OCI-LY7 (cell line): ENCODE data around the gene SLC7A11.

ENCODE experiments used
- EZH2phosphoT487 ChIP-seq: fragments of 200-600 bp; sonication (generic); IDR thresholded peaks from 2 replicates; pipeline ENCODE4 v1.6.1; 2018; ENCODE audit warnings: low read depth, borderline replicate concordance, mild to moderate bottlenecking, mixed run types, antibody characterized with exemption, low read length, moderate library complexity, mixed read lengths
- TF ChIP-seq, protein P1 (sequence below): fragments of 200-600 bp; sonication (generic); conservative IDR thresholded peaks from 2 replicates; pipeline ENCODE4 v1.5.1; 2014; ENCODE audit warnings: mild to moderate bottlenecking, antibody characterized with exemption, low read length, moderate library complexity, mixed read lengths

DNA sequence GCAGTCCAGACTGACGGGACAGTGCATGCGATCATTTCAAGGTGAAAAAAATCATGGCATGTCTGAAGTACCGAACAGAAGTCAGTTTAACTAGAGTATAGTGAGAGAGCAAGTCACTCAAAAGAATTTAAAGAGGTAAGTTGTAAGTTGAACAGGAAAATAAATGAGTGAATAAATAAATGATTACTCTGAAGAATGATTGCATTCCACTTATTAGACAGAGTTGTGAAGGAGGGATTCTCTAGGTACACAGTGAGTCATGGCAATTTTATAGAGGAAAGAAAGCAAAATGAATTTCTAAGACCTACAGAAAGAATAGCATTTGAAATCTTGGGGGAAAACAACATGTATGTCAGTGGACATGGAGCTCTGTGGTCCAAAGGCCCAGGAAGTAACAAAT is 37.1 kb upstream of the SLC7A11 start:
- TF ChIP-seq, protein P1, sequence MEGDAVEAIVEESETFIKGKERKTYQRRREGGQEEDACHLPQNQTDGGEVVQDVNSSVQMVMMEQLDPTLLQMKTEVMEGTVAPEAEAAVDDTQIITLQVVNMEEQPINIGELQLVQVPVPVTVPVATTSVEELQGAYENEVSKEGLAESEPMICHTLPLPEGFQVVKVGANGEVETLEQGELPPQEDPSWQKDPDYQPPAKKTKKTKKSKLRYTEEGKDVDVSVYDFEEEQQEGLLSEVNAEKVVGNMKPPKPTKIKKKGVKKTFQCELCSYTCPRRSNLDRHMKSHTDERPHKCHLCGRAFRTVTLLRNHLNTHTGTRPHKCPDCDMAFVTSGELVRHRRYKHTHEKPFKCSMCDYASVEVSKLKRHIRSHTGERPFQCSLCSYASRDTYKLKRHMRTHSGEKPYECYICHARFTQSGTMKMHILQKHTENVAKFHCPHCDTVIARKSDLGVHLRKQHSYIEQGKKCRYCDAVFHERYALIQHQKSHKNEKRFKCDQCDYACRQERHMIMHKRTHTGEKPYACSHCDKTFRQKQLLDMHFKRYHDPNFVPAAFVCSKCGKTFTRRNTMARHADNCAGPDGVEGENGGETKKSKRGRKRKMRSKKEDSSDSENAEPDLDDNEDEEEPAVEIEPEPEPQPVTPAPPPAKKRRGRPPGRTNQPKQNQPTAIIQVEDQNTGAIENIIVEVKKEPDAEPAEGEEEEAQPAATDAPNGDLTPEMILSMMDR = no peak
- TF ChIP-seq EZH2phosphoT487 = no peak
